CD4-positive, alpha-beta T cell treated with Interleukin-6 for 4 hours (primary cell): Measurements from ENCODE around the gene FNDC8.
"Not testable (repeated sequence)": the region's sequence is repeated elsewhere in the genome, so short reads cannot be mapped to it uniquely, and the experiment has no call there.

Experiments used
- DNase-seq: peaks from one replicate; pipeline ENCODE4 v3.0.0-alpha.2; 2020; ENCODE audit warnings: mixed read lengths

The FNDC8 gene

DNA sequence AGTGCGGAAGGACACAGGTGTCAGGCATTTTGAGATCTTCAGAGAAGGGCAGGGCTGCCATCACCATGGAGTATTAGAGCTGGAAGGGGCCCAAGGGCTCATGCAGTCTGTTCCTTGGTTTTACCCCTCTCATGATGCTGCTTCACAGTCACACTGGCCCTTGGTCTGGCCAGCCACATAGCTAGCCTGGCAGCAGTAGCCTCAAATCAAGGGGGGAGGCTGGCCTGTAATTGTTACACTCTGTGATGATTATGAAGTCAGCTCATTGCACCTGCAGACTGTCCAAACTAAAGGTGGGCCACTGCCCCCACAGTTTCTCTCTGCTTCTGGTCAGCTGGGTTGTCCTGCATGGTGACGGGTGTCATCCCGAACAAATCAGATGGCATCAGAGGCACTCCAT, at the start of gene FNDC8:
Gene FNDC8, plus strand, starts transcription at position 301 of the 400 bp plus-strand sequence. Its CDS starts 79 bp downstream, at position 380.
- no peak for DNase-seq

DNA sequence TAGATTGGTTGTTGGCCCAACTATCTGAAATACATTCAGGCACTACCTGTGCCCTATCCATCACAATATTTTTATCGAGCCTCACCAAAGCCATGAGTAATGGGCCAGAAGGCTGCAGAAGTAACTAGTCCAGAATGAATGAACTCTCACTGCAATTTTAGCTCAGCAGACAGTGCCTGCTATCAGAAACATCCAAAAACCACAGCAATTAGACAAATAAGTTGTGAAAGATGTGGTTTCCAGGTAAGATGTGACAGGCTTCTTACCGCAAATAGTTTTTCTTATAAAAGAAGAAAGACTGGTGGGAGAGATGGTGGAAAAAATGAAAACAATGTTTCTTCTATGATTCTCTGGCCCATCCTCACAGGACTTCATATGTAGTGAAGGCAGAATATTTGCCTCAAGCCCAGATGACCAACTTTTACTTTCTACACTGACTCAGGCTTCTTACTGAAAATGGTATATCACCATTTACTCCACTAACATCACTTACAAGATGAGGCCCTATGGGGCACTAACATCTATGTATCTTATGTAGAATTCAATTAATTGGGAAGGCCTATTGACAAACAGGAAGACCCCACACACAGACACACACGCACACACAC, 48.1 kb upstream of the FNDC8 start:
- peak; percentile 35 for DNase-seq

DNA sequence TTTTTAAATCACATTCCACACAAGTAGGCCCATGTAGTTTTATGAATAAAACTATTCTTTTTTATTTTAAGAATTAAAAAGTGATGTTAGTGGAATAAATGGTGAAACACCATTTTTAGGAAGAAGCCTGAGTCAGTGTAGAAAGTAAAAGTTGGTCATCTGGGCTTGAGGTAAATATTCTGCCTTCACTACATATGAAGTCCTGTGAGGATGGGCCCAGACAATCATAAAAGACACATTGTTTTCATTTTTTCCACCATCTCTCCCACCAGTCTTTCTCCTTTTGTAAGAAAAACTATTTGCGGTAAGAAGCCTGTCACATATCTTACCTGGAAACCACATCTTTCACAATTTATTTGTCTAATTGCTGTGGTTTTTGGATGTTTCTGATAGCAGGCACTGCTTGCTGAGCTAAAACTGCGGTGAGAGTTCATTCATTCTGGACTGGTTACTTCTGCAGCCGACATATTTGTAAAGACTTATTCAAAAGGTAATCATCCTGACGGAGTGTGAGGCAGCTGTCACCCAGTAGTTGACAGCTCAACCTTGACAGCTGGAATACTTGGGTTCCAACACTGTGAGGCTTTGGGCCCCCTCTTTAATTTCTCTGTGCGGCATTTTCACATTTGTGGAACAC, 47.3 kb upstream of the FNDC8 start:
- peak; percentile 22 for DNase-seq

DNA sequence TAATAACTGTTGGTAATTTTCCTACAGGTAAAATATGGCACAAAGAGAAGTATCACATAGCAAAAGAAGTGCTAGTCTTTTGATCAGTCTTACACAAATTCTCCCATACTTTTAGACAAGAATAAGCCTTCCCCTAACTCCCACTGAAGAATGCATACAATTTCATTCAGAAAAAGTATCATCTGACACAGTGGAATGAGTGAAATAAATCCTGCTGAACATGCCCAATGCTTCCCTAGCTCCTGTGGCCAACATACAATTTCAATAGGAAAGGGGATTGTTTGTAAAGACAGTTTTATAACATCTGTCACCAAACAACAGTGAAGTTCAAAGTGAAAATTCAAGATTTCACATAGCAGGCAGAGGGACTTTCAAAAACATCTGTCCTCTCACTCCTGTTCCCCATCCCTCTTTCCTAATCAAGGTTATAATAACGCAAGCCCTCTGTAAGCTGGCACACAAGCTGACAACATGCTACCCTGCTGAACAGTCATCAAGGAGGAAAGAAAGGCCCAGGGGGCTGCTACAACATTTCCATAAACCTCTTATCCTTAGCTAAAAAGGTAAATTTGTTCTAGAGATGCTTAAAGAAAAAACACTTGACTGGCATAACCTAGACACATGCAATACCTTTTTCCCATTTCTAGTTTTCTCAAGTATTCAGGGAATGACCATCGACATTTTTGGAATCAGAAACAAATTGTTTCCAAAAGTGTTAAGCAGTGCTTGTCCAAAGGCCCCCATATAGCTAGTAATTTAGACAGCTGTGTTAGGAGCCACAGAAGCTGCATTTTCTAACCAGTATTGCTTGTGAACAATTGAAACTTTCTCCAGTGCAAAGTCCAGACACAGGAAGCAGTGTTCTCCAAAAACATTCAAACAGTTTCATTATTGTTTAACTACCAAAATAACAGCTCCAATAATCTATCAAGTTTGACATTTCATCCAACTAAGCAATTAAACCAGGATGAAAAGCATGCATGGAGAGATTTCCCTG, 46.4 kb upstream of the FNDC8 start:
- no peak for DNase-seq

DNA sequence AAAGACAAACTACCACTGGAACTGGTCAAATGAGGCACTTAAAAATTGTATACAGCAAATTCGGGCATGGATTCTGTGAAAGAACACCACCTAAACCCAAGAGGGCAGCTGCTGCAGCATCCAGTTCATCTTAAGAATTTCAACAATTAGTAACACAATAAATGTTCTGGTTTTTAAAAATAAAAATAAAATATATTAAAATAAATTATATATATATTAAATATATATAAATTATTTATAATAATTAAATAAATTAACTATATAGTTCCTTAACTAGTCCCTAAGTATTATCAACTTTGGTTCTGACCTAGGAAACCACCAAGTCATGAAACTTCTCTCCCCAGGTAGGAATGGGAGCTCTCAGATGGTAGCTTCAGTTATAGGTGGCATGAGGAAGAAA, 44.5 kb upstream of the FNDC8 start:
- no peak for DNase-seq

DNA sequence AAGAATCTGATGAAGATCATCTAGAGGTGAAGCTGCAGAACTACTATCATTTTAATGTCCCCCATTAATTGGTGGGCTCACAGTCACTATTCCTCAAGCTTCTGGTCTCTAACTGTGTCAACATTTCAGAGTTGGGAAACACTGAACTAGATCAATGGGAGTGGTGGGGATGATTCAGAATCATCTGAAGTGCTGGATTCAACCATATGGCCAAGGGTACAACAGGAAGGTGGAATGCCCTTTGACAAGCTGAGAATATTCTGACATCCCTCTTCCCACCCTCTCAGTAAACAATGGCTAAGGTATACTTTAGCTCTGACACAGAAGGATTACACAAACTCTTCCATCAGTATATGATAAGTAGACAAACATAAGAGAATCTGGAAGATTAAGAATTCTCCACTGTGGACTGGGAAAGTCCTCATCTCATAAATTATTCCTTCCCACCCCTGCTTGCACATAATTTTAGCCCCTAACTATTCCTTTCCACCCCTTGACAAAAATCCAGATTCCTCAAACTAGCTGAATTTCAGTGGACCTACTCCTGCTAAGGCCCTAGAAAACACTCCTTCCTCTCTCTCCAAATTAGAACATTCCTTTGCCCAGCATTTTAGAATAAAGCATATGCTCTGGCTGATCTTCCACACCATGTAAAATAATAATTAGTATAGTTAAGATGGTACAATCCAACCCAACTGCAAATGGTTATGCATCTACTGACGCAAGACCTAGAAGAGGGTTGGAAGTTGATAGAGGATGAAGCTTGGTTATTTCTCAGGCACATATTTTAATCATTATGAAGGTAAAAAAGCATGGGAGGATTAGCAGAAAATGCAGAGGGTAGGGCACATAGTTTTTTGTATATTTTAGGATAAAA, 41.6 kb upstream of the FNDC8 start:
- no peak for DNase-seq

DNA sequence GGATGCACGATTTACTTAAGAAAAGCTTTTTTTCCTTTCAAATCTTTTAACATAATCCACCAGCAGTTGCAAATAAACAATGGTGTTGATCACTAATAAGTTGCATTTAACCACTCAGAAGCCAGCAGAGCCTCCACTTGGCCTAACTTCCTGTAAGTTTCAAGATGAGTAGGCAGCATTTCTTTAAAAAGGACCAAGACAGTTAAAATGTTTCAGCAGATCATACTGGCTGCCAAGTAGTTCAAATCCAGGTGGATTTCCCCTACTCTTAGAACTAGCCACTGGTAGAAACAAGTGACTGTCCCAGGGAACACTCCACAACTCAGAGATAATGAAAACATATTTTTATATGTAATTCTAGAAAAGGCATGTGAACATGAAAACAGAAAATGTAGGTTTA, 40.9 kb upstream of the FNDC8 start:
- DNase-seq: no peak

DNA sequence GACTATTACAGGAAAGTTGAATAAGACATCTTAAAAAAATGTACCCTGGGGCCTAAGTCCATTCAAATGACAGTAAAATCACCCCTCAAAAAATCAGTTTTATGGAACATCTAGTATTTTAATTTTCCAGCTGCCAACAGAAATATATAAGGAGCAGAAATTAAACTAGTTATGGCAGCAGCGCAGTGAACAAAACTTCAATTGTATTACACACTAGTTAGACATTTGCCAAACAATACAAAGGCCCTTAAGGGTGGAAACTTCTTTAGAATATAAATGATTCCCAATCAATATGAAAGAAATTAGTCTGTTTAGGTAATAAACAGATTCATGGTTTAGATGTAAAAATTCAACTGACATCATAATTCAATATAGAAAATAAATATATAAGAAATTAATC, 39.8 kb upstream of the FNDC8 start:
- DNase-seq: no peak

DNA sequence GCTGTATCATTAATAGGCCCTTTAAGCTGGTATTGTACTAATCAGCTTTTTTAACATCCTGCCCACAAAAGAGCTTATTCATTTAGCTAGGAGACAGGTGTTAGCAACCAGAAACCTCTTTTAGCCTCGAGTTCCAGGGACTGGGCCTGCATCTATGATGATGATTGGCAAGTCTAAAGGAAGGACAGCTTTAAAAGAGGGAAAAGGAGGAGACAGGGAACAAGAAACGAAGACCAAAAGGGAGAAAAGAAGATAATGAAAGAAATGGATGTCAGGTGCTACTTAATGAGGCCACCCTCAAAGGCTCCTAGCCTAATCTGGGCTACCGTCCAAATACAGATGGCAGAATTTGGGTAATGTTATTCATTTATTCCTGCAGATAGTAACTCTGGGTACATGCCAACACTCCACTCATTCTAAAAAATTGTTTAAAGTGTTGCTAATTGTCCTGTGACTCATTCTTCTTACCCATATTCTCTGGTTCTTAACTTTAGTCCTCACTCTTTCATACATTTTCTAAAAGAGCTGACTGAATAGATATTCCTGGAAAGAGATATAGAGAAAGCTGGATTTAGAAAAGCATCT, 39.2 kb upstream of the FNDC8 start:
- DNase-seq: peak; percentile 24

DNA sequence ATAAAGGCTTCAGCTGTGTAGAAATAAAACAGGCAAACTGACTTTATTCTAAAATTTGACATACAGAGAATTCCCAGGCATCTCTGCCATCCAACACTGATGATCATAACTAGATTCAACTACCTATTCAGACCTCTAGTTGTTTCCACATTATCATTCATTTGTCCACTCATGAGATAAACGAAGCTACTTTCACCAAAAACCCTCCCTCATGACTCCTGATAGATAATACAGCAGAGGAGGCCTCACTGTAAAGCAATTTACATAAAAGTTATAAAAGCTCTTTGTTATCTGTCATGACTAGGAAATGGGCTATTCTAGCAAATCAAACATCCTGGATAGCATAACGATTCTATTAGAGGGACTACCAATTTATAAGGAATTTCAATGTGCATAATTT, 38.3 kb upstream of the FNDC8 start:
- no peak for DNase-seq

DNA sequence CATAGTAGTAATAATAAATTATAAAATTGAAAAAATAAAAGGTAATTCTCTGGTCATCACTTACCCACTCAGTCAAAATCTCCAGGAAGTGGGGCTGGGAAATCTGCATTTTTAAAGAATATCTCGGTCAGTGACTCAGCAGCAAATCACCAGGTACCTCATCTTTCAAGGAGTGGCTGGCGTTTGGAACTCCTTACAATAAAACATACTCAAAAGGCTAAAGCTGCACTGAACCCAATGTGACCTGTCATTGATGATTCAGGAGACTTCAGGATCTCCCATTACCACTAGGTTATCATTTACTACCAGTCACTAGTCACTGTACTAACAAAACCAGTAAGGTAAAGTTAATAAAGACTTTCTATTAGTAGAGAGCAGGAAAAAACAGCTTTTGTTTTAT, 36.4 kb upstream of the FNDC8 start:
- peak; percentile 9 for DNase-seq

DNA sequence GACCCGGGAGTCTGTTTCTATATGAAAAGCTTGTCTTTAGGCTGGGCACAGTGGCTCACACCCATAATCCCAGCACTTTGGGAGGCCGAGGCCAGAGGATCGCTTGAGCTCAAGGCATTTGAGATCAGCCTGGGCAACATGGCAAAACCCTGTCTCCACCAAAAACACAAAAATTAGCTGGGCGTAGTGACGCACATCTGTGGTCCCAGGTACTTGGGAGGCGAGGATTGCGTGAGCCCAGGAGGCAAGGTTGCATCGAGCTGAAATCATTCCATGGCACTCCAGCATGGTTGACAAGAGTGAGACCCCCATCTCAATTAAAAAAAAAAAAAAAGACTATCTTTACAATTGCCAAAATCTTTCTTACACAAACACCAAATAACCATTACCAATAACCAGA, 35.3 kb upstream of the FNDC8 start:
- no peak for DNase-seq

DNA sequence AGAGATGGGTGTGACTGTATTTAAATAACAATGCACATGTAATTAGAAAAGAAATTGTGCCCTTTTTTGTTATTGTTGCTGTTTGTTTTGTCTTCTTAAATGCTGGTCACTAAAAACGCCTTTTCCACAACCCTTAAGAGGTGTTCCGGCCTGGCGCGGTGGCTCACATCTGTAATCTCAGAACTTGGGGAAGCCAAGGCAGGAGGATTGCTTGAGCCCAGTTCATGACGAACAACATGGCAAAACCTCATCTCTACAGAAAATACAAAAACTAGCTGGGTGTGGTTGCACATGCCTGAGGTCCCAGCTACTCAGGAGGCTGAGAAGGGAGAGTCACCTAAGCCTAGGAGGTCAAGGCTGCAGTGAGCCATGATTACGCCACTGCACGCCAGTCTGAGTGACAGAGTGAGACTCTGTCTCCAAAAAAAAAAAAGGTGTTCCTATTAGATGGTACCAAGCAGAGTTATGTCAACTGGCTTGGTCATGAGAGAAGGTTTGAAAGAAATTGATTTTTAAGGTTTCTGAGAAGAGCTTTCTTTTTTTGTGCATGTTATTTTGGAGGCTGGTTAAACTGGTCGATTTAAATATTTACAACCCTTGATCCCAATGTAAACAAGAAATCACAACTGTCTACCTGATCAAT, 34.4 kb upstream of the FNDC8 start:
- DNase-seq: peak; percentile 7

DNA sequence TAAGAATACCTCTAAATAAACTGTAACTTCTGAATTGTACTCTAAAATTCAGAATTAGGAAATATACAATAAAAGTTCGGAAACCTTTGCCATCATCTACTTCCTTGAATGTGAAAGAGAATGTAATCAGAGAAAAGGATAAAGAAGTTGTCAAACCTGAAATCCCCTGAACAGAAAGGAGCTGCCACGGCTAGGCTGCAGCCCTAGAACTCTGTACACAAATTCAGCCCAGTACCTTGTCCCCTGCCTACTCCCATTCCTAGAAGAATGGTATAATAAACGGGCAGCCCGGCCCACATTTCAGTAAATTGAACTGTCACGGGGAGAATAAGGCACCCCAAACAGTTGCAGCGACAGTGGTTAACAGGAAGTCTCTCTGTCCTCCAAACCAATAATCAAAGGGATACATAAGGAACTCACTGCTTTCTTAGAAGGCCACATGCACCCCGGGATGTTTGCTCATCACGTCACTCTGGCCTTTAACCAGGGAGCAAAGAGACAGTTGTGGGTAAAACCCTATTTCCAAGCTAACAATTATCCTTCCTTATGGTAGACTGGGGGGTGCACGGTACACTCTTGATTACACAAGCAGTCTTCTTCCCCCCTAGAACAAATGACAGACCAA, 33.6 kb upstream of the FNDC8 start:
- peak; percentile 32 for DNase-seq

DNA sequence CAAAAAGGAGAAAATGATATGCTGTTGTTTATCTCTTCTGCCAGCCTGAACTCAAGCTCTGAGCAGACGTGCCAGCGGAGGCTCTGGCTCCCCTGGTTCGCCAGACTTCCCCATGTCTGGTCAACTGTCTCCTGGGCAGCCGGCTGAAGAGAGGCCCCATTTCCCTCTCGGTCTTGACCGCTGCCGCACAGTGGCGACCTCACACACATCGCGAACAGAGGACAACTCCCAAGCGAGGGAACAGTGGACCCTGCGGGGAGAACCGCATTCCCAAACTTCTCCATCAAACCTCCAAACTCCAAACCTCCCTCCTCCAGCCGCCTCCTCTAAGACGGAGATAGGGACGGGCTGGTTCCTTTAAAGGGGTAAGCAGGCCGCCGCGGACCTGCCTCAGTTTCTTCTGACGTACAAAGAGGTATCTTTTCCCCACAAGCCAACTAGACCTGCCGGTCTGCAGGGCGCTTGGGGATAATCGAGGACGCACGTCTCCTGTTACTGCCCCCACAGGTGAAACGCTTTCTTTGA, 33.0 kb upstream of the FNDC8 start:
- no peak for DNase-seq

DNA sequence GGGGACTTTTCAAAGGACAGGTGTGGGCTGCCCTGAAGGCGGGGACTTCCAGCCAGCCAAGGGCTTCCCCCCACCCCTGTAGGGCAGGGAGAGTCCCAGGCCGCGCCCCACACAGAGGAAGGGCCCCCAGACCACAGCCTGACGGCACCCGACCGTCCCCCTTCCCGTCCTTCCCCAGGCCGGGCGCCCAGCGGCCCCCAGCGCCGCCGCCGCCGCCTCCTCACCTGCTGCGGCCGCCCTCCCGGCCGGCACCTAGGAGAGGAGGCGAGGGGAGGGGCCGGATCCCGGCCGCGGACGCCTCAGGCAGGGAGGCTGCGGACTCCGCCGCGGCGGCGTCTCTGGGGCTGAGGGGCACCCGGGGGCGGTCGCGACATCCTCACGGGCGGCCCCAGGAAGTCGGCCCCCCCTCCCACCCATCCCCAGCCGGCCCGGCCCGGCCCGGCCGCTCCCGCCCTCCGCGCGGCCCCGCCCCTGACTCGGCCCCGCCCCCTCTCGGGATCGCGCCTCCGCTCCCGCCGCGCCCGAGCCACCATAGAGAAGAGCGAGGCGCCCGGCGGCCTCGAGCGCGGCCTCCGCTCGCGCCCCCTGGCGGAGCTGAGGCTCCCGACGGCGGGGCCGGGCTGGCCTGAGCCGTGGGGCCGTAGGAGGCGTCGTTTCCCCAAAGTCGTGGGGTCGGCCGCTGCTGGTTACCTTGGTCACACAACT, 32.4 kb upstream of the FNDC8 start:
- DNase-seq: peak; percentile 91

DNA sequence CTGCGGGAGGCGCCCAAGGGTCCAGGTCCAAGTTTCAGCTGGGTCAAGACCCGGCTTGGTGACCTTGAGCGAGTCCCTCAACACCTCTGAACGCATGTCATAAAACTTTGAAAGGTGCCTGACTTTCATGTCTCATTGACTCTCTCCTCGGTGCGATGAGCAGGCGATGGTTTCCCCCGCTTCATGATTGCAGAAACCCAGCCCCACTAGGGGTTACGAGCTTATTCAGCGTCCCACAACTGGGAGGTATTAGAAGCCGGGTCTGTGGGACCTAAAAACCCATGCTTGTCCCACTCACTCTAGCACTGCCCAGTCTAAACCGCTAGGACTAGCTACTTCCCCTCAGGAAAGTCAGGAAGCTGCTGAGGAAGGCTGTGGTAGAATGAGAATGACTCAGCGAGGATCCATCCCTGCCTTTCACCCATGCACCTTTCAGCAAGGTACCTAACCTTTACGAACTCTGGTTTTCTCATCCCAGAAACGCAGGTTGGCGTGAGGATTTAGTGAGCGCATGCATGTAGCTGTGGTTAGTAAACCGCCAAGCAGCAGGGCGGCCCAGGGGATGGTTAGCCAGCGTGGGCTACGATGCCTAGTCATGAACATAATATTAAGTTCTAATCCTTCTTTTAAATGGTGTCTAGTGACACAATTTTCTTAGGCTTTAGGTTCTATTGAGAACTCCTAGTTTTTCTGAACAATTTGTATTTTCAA, 31.7 kb upstream of the FNDC8 start:
- DNase-seq: peak; percentile 67

DNA sequence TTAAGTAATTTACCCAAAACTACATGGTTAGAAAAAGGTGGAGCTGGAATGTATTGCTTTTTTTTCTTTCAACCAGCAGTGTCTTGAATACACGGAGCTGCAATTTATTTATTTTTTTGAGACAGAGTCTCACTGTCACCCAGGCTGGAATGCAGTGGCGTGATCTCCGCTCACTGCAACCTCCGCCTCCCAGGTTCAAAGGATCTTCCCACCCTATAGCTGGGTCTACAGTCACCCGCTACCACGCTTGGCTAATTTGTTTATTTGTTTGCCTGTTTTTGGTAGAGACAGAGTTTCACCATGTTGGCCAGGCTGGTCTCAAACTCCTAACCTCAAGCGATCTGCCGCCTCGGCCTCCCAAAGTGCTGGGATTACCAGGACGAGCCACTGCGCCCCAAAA, 30.7 kb upstream of the FNDC8 start:
- not testable (repeated sequence) for DNase-seq

DNA sequence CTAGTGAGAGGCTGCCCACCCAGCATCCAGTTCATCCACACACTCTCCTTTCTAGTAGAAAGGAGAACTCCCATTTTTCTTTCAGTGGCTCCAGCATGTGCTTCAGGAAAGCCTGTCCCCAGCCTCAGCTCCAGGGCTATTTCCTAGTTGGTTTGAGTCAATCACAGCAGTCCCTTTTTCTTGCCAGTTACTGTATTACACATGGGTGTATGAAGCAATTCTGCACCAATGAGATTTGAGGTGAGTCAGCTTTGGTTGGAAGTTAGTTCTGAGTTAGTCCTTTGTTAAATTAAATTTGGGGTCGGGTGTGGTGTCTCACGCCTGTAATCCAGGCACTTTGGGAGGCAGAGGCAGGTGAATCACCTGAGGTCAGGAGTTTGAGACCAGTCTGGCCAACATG, 26.5 kb upstream of the FNDC8 start:
- no peak for DNase-seq

DNA sequence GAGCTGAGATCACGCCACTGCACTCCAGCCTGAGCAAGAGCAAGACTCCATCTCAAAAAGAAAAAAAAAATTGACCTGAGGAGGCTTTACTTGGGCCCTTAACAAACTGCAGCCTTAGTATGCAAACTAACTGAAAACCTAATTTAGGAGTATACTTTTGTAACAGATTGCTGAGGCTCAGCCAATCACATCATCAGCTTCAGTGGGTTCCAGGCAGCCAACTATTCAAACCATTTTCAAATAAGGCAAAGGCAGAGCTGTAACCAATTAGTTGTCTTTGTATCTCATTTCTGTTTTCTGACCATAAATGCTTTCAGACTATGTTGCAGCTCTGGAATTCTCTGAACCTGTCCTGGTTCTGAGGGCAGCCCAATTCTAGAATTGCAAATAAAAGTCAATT, 25.7 kb upstream of the FNDC8 start:
- DNase-seq: no peak
